ENCODE results near the gene ZNF25. TPM values are rescaled to one million over a fixed set of nuclear protein-coding genes. Genes with fewer than 3 reads are reported as not detected.
"Not testable (repeated sequence)": the region's sequence is repeated elsewhere in the genome, so short reads cannot be mapped to it uniquely, and the experiment has no call there.

The ZNF25 gene
- 10 to 100 TPM in 1 of 3 donors, 1 to 10 TPM in 2; 7.8 to 11.1 (median 8.8) TPM for total RNA-seq
- total RNA-seq (2013) = 19.9 TPM

- H3K4me3 ChIP-seq (ENCODE audit: low read length) = peak within 1 kb of the TSS; percentile 51
- Mint-ChIP-seq H3K27ac (peak within 1 kb of the TSS; percentile 89 to 97), H3K36me3 (no peaks in the 10 kb centered on the region), H3K27me3 (ENCODE audit: low read depth in 2 of 2) (no peaks in the 10 kb centered on the region), H3K4me1 (peaks cover 25 to 38% of the 10 kb centered on the region in 2 donors), H3K4me3 (peak within 1 kb of the TSS; percentile 92), H3K9me3 (no peaks in the 10 kb centered on the region)
- 0% methylated on average over 66 of the region's 66 CpGs for WGBS (ENCODE audit: insufficient coverage)
- ATAC-seq (peak; percentile 92 to 98 (median 94)), DNase-seq (peak; percentile 90 to 100)
- no peaks in the 10 kb centered on the region for H3K9me3 ChIP-seq (ENCODE audit: control insufficient read depth, insufficient read depth, low read length)
- H3K36me3 ChIP-seq (ENCODE audit: control insufficient read depth, insufficient read depth, low read length) = no peaks in the 10 kb centered on the region
- peak within 1 kb of the TSS; percentile 78 for H3K27ac ChIP-seq (ENCODE audit: low read length)
- intact Hi-C loops (cut with micrococcal nuclease) = loop anchor here (1.0 to 2.0 kb wide), 5 partner anchors 34 to 426 kb away; partner anchors contain the start of genes ZNF248, ZNF33A and ZNF37A
- no peaks in the 10 kb centered on the region for H3K27me3 ChIP-seq (ENCODE audit: control insufficient read depth, insufficient read depth, low read length)
- peaks cover 6% of the 10 kb centered on the region for H3K4me1 ChIP-seq (ENCODE audit: control insufficient read depth, insufficient read depth, low read length)
- TF ChIP-seq CTCF (IDR thresholded peaks at IDR 0.05) = peak; percentile 80
These were observed at the start of gene ZNF25 for GRCh38 chr10:37976091-37976879. Gene ZNF25 (minus strand): TSS chr10:37976647. CDS start chr10:37971722, 4,925 bp downstream.

- no peaks in the 10 kb centered on the region for H3K9me3 Mint-ChIP-seq
- DNase-seq = no peak
- H3K4me3 ChIP-seq (ENCODE audit: low read length) = no peak overlapping the region
- peaks cover 46% of the 10 kb centered on the region for H3K36me3 Mint-ChIP-seq
- H3K4me1 Mint-ChIP-seq = peaks cover 38 to 42% of the 10 kb centered on the region in 2 donors
- intact Hi-C loops (cut with micrococcal nuclease) = no loop called here
- 81% methylated on average over 3 of the region's 3 CpGs for WGBS (ENCODE audit: insufficient coverage)
- H3K36me3 ChIP-seq (ENCODE audit: control insufficient read depth, insufficient read depth, low read length) = peaks cover 58% of the 10 kb centered on the region
- no peaks in the 10 kb centered on the region for H3K27me3 Mint-ChIP-seq (ENCODE audit: low read depth in 2 of 2)
- no peak for TF ChIP-seq CTCF (IDR thresholded peaks at IDR 0.05)
- H3K9me3 ChIP-seq (ENCODE audit: control insufficient read depth, insufficient read depth, low read length) = no peaks in the 10 kb centered on the region
- peaks cover 3% of the 10 kb centered on the region for H3K4me1 ChIP-seq (ENCODE audit: control insufficient read depth, insufficient read depth, low read length)
- no peak overlapping the region for H3K4me3 Mint-ChIP-seq
- no peak overlapping the region for H3K27ac ChIP-seq (ENCODE audit: low read length)
- no peaks in the 10 kb centered on the region for H3K27me3 ChIP-seq (ENCODE audit: control insufficient read depth, insufficient read depth, low read length)
- H3K27ac Mint-ChIP-seq = peak overlapping the region; percentile 51 to 65
- ATAC-seq = peak in 1 of 3 donors; percentile 41
These were observed 48.8 kb upstream of the ZNF25 start for GRCh38 chr10:38025283-38025682.

DNA sequence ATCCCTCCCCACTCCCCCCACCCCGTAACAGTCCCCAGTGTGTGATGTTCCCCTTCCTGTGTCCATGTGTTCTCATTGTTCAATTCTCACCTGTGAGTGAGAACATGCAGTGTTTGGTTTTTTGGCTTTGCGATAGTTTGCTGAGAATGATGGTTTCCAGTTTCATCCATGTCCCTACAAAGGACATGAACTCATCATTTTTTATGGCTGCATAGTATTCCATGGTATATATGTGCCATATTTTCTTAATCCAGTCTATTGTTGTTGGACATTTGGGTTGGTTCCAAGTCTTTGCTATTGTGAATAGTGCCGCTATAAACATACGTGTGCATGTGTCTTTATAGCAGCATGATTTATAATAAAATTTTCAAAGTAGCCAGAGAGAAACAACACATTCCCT is 42.7 kb upstream of the ZNF25 start:
- peaks cover 21 to 34% of the 10 kb centered on the region in 2 donors for H3K4me1 Mint-ChIP-seq
- H3K9me3 ChIP-seq (ENCODE audit: control insufficient read depth, insufficient read depth, low read length); DNase-seq; H3K27ac ChIP-seq (ENCODE audit: low read length); H3K4me3 ChIP-seq (ENCODE audit: low read length); H3K27me3 Mint-ChIP-seq (ENCODE audit: low read depth in 2 of 2); H3K27me3 ChIP-seq (ENCODE audit: control insufficient read depth, insufficient read depth, low read length); ATAC-seq; H3K4me1 ChIP-seq (ENCODE audit: control insufficient read depth, insufficient read depth, low read length); H3K9me3 Mint-ChIP-seq; H3K4me3 Mint-ChIP-seq; intact Hi-C loops (cut with micrococcal nuclease): not testable (repeated sequence)
- H3K27ac Mint-ChIP-seq = peak overlapping the region in 1 of 2 donors; percentile 72
- WGBS (ENCODE audit: insufficient coverage) = no CpG with 5 or more reads among the region's 4 CpGs
- peaks cover 61% of the 10 kb centered on the region for H3K36me3 Mint-ChIP-seq
- peaks cover 58% of the 10 kb centered on the region for H3K36me3 ChIP-seq (ENCODE audit: control insufficient read depth, insufficient read depth, low read length)

- DNase-seq = no peak
- Mint-ChIP-seq H3K4me1 (peaks cover 27 to 46% of the 10 kb centered on the region in 2 donors), H3K27ac (peak overlapping the region; percentile 33 to 56), H3K36me3 (peaks cover 55% of the 10 kb centered on the region), H3K4me3 (no peak overlapping the region), H3K27me3 (ENCODE audit: low read depth in 2 of 2) (no peaks in the 10 kb centered on the region), H3K9me3 (no peaks in the 10 kb centered on the region)
- intact Hi-C loops (cut with micrococcal nuclease) = no loop called here
- H3K27ac ChIP-seq (ENCODE audit: low read length) = no peak overlapping the region
- peaks cover 60% of the 10 kb centered on the region for H3K36me3 ChIP-seq (ENCODE audit: control insufficient read depth, insufficient read depth, low read length)
- H3K4me1 ChIP-seq (ENCODE audit: control insufficient read depth, insufficient read depth, low read length) = peaks cover 1% of the 10 kb centered on the region
- no peaks in the 10 kb centered on the region for H3K27me3 ChIP-seq (ENCODE audit: control insufficient read depth, insufficient read depth, low read length)
- TF ChIP-seq CTCF (IDR thresholded peaks at IDR 0.05) = no peak
- ATAC-seq = no peak
- WGBS (ENCODE audit: insufficient coverage) = 83% methylated on average over 1 of the region's 1 CpG
- no peak overlapping the region for H3K4me3 ChIP-seq (ENCODE audit: low read length)
- no peaks in the 10 kb centered on the region for H3K9me3 ChIP-seq (ENCODE audit: control insufficient read depth, insufficient read depth, low read length)
These were observed 39.9 kb upstream of the ZNF25 start for GRCh38 chr10:38016354-38016753.

Data from natural killer cell (primary cell).